ENCODE data around the gene TBC1D9.

DNA sequence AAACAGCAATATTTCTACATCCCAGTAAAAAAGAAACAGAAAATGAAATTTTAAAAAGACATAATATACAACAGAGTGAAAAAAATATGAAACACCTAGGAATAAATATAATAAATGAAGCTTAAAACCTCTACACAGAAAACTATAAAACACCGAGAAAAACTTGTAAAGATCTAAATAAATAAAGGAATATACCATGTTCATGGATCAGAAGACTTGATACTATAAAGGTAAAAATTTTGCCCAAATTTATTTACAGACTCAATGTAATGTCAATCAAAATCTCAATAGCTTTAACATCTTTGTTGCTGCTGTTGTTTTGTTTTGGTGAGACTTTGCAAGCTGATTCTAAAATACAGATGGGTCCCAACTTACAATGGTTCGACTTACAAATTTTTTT, 5.7 kb downstream of the TBC1D9 start:
- TF ChIP-seq, protein P1, sequence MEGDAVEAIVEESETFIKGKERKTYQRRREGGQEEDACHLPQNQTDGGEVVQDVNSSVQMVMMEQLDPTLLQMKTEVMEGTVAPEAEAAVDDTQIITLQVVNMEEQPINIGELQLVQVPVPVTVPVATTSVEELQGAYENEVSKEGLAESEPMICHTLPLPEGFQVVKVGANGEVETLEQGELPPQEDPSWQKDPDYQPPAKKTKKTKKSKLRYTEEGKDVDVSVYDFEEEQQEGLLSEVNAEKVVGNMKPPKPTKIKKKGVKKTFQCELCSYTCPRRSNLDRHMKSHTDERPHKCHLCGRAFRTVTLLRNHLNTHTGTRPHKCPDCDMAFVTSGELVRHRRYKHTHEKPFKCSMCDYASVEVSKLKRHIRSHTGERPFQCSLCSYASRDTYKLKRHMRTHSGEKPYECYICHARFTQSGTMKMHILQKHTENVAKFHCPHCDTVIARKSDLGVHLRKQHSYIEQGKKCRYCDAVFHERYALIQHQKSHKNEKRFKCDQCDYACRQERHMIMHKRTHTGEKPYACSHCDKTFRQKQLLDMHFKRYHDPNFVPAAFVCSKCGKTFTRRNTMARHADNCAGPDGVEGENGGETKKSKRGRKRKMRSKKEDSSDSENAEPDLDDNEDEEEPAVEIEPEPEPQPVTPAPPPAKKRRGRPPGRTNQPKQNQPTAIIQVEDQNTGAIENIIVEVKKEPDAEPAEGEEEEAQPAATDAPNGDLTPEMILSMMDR (IDR thresholded peaks at IDR 0.05; ENCODE audit: low read length): no peak
- no peak for TF ChIP-seq EZH2 (IDR thresholded peaks at IDR 0.05; ENCODE audit: borderline replicate concordance, low read length)
